ENCODE measurements around the gene REPS2. TPM values are rescaled to one million over a fixed set of nuclear protein-coding genes. Genes with fewer than 3 reads are reported as not detected.

Gene REPS2
- total and polyA plus RNA-seq, 9 of the 15 experiments (the other 6 are each of a cell fraction or from before 2014, with no cell fraction given): 0.01 to 0.07 (median 0.01) TPM; not detected in 3

- BruUV-seq (replicated peaks): no TSS peak
- DNase-seq (ENCODE audit: extremely low read depth in 1 of 4, low spot score in 3 of 4) (no peak), ATAC-seq (no peak), FAIRE-seq (no peak)
- Histone ChIP-seq H3K9me1 (ENCODE audit: control insufficient read depth, insufficient read depth, low read length) (no peaks in the 10 kb centered on the region), H3K4me2 (ENCODE audit: insufficient read depth, low read length) (no peak overlapping the region), H2AFZ (ENCODE audit: low read depth, low read length) (no peak overlapping the region), H3K9ac (ENCODE audit: insufficient read depth in 1 of 2, low read depth in 2 of 2, low read length in 2 of 2) (no peak overlapping the region), H3K9me3 (replicated peaks; ENCODE audit: control insufficient read depth, insufficient read depth, low read depth, low read length) (no peaks in the 10 kb centered on the region), H3K4me3 (no peak overlapping the region), H3K36me3 (ENCODE audit: control insufficient read depth, insufficient read depth, low read length) (no peaks in the 10 kb centered on the region), H3K4me1 (replicated peaks in 1 of 2; ENCODE audit: control insufficient read depth in 2 of 2, insufficient read depth in 2 of 2, low read length in 2 of 2) (no peaks in the 10 kb centered on the region), H3K79me2 (ENCODE audit: control insufficient read depth, insufficient read depth, low read length) (no peaks in the 10 kb centered on the region), H3K27ac (ENCODE audit: extremely low read depth, low read depth, low read length) (no peak overlapping the region), H3K27me3 (ENCODE audit: control insufficient read depth in 2 of 2, insufficient read depth in 2 of 2, low read length in 2 of 2) (no peaks in the 10 kb centered on the region), H4K20me1 (replicated peaks; ENCODE audit: control insufficient read depth, insufficient read depth, low read length) (no peaks in the 10 kb centered on the region)
- CTCF ChIA-PET (ENCODE audit: low intra/inter-chr PET ratio): interaction anchor here (0.6 kb wide), 1 partner anchor 637 kb away, joined by 3 read pairs; no protein-coding TSS in a partner anchor
- POLR2A ChIA-PET: no interaction called here
- in situ Hi-C loops (cut with MboI): no loop called here
- intact Hi-C loops (cut with micrococcal nuclease): no loop called here
- 0% methylated on average over 2 of the region's 2 CpGs for WGBS (ENCODE audit: insufficient coverage, low coverage, missing lambda C conversion rate)
- no peak for TF ChIP-seq ZNF354B (CRISPR knock-in tag; IDR thresholded peaks at IDR 0.05)
- TF ChIP-seq, protein P1, sequence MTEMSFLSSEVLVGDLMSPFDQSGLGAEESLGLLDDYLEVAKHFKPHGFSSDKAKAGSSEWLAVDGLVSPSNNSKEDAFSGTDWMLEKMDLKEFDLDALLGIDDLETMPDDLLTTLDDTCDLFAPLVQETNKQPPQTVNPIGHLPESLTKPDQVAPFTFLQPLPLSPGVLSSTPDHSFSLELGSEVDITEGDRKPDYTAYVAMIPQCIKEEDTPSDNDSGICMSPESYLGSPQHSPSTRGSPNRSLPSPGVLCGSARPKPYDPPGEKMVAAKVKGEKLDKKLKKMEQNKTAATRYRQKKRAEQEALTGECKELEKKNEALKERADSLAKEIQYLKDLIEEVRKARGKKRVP (CRISPR knock-in tag; IDR thresholded peaks at IDR 0.05): no peak
- no peak for TF ChIP-seq CREB1 (IDR thresholded peaks at IDR 0.05)
- no peak for TF ChIP-seq CREB1 (CRISPR knock-in tag; IDR thresholded peaks at IDR 0.05)
- no peak for TF ChIP-seq SMARCA5 (IDR thresholded peaks at IDR 0.05)
- TF ChIP-seq CUX1 (CRISPR knock-in tag; IDR thresholded peaks at IDR 0.05): no peak
- TF ChIP-seq FOXA3 (CRISPR knock-in tag; conservative IDR thresholded peaks at IDR 0.05 in 1 of 2, IDR thresholded peaks at IDR 0.05 in 1 of 2): no peak
- TF ChIP-seq PTTG1 (tag; IDR thresholded peaks at IDR 0.05; ENCODE audit: low read depth): no peak
- TF ChIP-seq ZNF224 (CRISPR knock-in tag; IDR thresholded peaks at IDR 0.05): no peak
- no peak for TF ChIP-seq ZNF140 (CRISPR knock-in tag; IDR thresholded peaks at IDR 0.05)
- TF ChIP-seq ZNF77 (CRISPR knock-in tag; IDR thresholded peaks at IDR 0.05): no peak
- no peak for TF ChIP-seq FOXK2 (conservative IDR thresholded peaks at IDR 0.05 in 1 of 2, IDR thresholded peaks at IDR 0.05 in 1 of 2; ENCODE audit: low read depth in 2 of 2)
- no peak for TF ChIP-seq ZNF239 (CRISPR knock-in tag; IDR thresholded peaks at IDR 0.05)
- TF ChIP-seq ZNF408 (CRISPR knock-in tag; IDR thresholded peaks at IDR 0.05; ENCODE audit: low read depth): no peak
Measured at GRCh38 chrX:16990839-16991238, 44.4 kb downstream of the REPS2 start.
